WI38 (cell line): ENCODE results near the gene OAS1.

Experiments
- H3K4me3 ChIP-seq: 2 replicates; pipeline ENCODE4 v1.5.1; 2011; ENCODE audit warnings: low read depth, mild to moderate bottlenecking, control low read depth, low read length
- CTCF ChIP-seq: IDR thresholded peaks from 2 replicates; pipeline ENCODE4 v1.5.1; 2012; ENCODE audit warnings: low read depth, mild to moderate bottlenecking, control low read depth, low read length

Gene OAS1

GRCh38 chr12:112869778-112870177 is 37.0 kb upstream of the OAS1 start:
- no peak overlapping the region for H3K4me3 ChIP-seq
- TF ChIP-seq CTCF, result no peak

- TF ChIP-seq CTCF, result no peak
- no peak overlapping the region for H3K4me3 ChIP-seq
Measured at GRCh38 chr12:112870267-112870980, 36.3 kb upstream of the OAS1 start.

GRCh38 chr12:112875608-112876007 is 31.2 kb upstream of the OAS1 start:
- no peak for TF ChIP-seq CTCF
- no peak overlapping the region for H3K4me3 ChIP-seq

DNA sequence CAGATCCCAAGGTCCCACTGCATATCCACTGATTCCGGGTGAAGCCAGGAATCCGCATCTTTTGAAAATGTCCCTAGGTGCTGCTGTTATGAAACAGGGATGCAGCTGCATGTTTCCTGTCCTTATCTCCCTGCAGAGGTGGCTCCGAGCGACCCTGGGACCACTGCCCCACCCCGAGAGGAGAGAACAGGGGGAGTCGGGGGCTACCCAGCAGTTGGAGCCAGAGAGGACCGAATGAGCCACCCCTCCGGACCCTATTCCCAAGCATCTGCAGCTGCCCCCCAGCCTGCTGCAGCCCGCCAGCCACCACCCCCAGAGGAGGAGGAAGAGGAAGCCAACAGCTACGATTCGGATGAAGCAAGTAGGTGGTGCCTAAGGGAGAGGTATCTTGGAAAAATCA is 30.3 kb upstream of the OAS1 start:
- no peak for TF ChIP-seq CTCF
- H3K4me3 ChIP-seq, result no peak overlapping the region

DNA sequence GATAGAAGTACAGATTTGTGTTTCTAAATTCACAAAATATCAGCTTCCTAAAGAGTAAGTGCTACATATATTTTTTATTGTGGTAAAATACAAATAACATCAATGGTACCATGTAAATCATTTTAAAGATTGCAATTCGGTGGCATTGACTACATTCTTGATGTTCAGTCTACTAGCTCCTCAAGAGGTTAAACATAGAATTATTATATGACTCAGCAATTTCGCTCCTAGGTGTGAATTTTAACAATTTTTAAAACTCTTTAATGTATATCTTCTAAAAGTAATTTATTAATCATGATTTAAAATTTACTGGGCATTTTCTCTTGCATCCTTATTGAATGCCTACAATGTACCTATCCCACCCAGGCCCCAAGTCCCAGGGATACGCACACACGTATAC is 29.8 kb upstream of the OAS1 start:
- H3K4me3 ChIP-seq, result no peak overlapping the region
- no peak for TF ChIP-seq CTCF

DNA sequence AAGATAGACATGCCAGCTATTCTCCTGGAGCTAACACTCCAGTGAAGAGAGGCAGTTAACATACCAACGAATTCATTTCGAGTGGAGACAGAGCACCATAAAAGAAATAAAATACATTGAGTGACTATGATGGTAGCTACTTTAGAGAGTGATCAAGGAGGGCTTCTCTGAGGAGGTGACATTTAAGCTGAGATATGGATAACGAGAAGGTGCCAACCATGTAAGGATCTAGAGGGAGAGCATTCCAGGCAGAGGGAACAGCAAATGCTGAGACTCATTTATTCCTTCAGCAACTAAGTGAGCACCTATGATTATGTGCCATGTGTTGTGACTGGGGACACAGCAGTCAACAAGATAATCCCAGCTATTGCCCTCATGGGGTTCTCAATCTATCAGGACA is 28.3 kb upstream of the OAS1 start:
- TF ChIP-seq CTCF, result no peak
- H3K4me3 ChIP-seq, result no peak overlapping the region

- TF ChIP-seq CTCF, result no peak
- no peak overlapping the region for H3K4me3 ChIP-seq
Measured at GRCh38 chr12:112879191-112879705, 27.5 kb upstream of the OAS1 start.
